SK-N-SH (cell line): ENCODE data around the gene SLC7A8. TPM values are rescaled to one million over a fixed set of nuclear protein-coding genes. Genes with fewer than 3 reads are reported as not detected.

Experiments used
- CTCF ChIA-PET: fragments of 300-600, 350-600 bp; formaldehyde crosslinking; extraction: SDS; loops from one replicate; lab custom pipeline; 2021; lab: Yijun Ruan, JAX
- POLR2A ChIA-PET: fragments of 350-600 bp; sonication (Branson Sonifier 250); formaldehyde crosslinking; extraction: SDS; loops from one replicate; lab custom pipeline; 2020; ENCODE audit warnings: antibody characterized with exemption, inconsistent platforms; lab: Yijun Ruan, JAX
- DNase-seq: peaks from one replicate; pipeline ENCODE4 v3.0.0; 2012
- H2AFZ ChIP-seq: fragments of 200-600 bp; sonication (generic); 2 replicates; pipeline ENCODE4 v1.8.1; 2016; ENCODE audit warnings: antibody characterized with exemption, mild to moderate bottlenecking, low read depth
- H3F3A ChIP-seq: fragments of 200-600 bp; sonication (generic); replicated peaks from 2 replicates; pipeline ENCODE3; 2016; ENCODE audit warnings: antibody characterized with exemption, mild to moderate bottlenecking; ENCODE audit not compliant: insufficient read depth
- H3K27ac ChIP-seq, 2 experiments: fragments of 200-500 bp in 1 of 2; fragments of 200-600 bp in 1 of 2; sonication (Bioruptor generic) in 1 of 2; sonication (generic), shearing (Covaris generic) in 1 of 2; 2 replicates each; pipeline versions ENCODE4 v1.5.1 to v1.6.1; 2014 to 2016; ENCODE audit warnings: low read depth in 2 of 2, inconsistent platforms in 1 of 2, low read length in 1 of 2, mild to moderate bottlenecking in 1 of 2, mixed read lengths in 1 of 2
- H3K27me3 ChIP-seq: fragments of 200-600 bp; sonication (generic), shearing (Covaris generic); 2 replicates; pipeline ENCODE4 v1.6.1; 2016; ENCODE audit warnings: mixed run types; ENCODE audit not compliant: insufficient read depth
- H3K36me3 ChIP-seq, 2 experiments: fragments of 200-500 bp in 1 of 2; fragments of 200-600 bp in 1 of 2; sonication (Bioruptor generic) in 1 of 2; sonication (generic) in 1 of 2; replicated peaks in 1 of 2; 2 replicates each; pipeline versions ENCODE3 to v1.5.1; 2014 to 2016; ENCODE audit warnings: low read length in 1 of 2, mild to moderate bottlenecking in 1 of 2; ENCODE audit not compliant: insufficient read depth in 2 of 2, control insufficient read depth in 1 of 2
- H3K4me1 ChIP-seq, 2 experiments: fragments of 200-500 bp in 1 of 2; fragments of 200-600 bp in 1 of 2; sonication (Bioruptor generic) in 1 of 2; sonication (generic), shearing (Covaris generic) in 1 of 2; 2 replicates each; pipeline versions ENCODE4 v1.5.1 to v1.6.1; 2014 to 2016; ENCODE audit warnings: low read depth in 1 of 2, low read length in 1 of 2, mixed run types in 1 of 2; ENCODE audit not compliant: insufficient read depth in 2 of 2, control insufficient read depth in 1 of 2
- H3K4me2 ChIP-seq: fragments of 200-600 bp; sonication (generic), shearing (Covaris generic); 2 replicates; pipeline ENCODE4 v1.6.1; 2017; ENCODE audit warnings: mixed run types
- H3K4me3 ChIP-seq, 2 experiments: fragments of 200-500 bp in 1 of 2; fragments of 200-600 bp in 1 of 2; sonication (Bioruptor generic) in 1 of 2; sonication (generic), shearing (Covaris generic) in 1 of 2; 2 replicates each; pipeline versions ENCODE4 v1.5.1 to v1.8.1; 2014 to 2016; ENCODE audit warnings: low read depth in 2 of 2, inconsistent platforms in 1 of 2, low read length in 1 of 2, mild to moderate bottlenecking in 1 of 2, mixed read lengths in 1 of 2, moderate library complexity in 1 of 2
- H3K79me2 ChIP-seq: fragments of 200-600 bp; sonication (generic); 2 replicates; pipeline ENCODE4 v1.8.1; 2017; ENCODE audit warnings: mild to moderate bottlenecking; ENCODE audit not compliant: insufficient read depth
- H3K9ac ChIP-seq: fragments of 200-600 bp; sonication (generic); 2 replicates; pipeline ENCODE4 v1.6.1; 2017; ENCODE audit warnings: mixed run types
- H3K9me2 ChIP-seq: fragments of 200-600 bp; sonication (generic); 2 replicates; pipeline ENCODE4 v1.6.1; 2017; ENCODE audit warnings: mixed run types
- H3K9me3 ChIP-seq: fragments of 200-600 bp; sonication (generic); 2 replicates; pipeline ENCODE4 v1.6.1; 2017; ENCODE audit warnings: mixed run types, mild to moderate bottlenecking, moderate library complexity
- H4K20me1 ChIP-seq: fragments of 200-600 bp; sonication (generic); 2 replicates; pipeline ENCODE4 v1.6.1; 2017; ENCODE audit warnings: mild to moderate bottlenecking, mixed run types; ENCODE audit not compliant: insufficient read depth
- CHD2 ChIP-seq: fragments of 150-350 bp; IDR thresholded peaks from 2 replicates; pipeline ENCODE4 v1.6.1; 2018; ENCODE audit warnings: low read length; ENCODE audit not compliant: partially characterized antibody
- FOSL2 ChIP-seq: IDR thresholded peaks from 2 replicates; pipeline ENCODE4 v1.4.0; 2012; ENCODE audit warnings: low read depth, mild to moderate bottlenecking, moderate library complexity, borderline replicate concordance
- FOXJ3 ChIP-seq: sonication (generic); formaldehyde crosslinking; IDR thresholded peaks from 2 replicates; pipeline ENCODE4 v1.5.1; 2020; ENCODE audit warnings: mild to moderate bottlenecking, missing genetic modification reagents
- FOXM1 ChIP-seq: IDR thresholded peaks from 2 replicates; pipeline ENCODE4 v1.4.0; 2012; ENCODE audit warnings: low read depth, mild to moderate bottlenecking
- GATA2 ChIP-seq: sonication (generic); formaldehyde crosslinking; IDR thresholded peaks from 2 replicates; pipeline ENCODE4 v1.5.0; 2020; ENCODE audit warnings: mild to moderate bottlenecking, missing genetic modification reagents
- IRF3 ChIP-seq: fragments of 150-350 bp; IDR thresholded peaks from 2 replicates; pipeline ENCODE4 v1.6.1; 2016; ENCODE audit warnings: mild to moderate bottlenecking, low read depth, low read length
- JUND ChIP-seq: IDR thresholded peaks from 2 replicates; pipeline ENCODE4 v1.4.0; 2012
- MAX ChIP-seq: IDR thresholded peaks from 2 replicates; pipeline ENCODE4 v1.4.0; 2012; ENCODE audit warnings: low read depth
- MEF2A ChIP-seq: IDR thresholded peaks from 2 replicates; pipeline ENCODE4 v1.4.0; 2012; ENCODE audit warnings: low read depth, borderline replicate concordance
- MXI1 ChIP-seq: IDR thresholded peaks from 2 replicates; pipeline ENCODE4 v1.6.1; 2012; ENCODE audit warnings: mild to moderate bottlenecking, low read depth, low read length, improper control_type of control experiment
- NFIC ChIP-seq: IDR thresholded peaks from 2 replicates; pipeline ENCODE4 v1.4.0; 2012; ENCODE audit warnings: borderline replicate concordance
- NRF1 ChIP-seq: IDR thresholded peaks from 2 replicates; pipeline ENCODE4 v1.6.1; 2012; ENCODE audit warnings: low read depth, mild to moderate bottlenecking, low read length
- RAD21 ChIP-seq: IDR thresholded peaks from 2 replicates; pipeline ENCODE4 v1.6.1; 2012; ENCODE audit warnings: mild to moderate bottlenecking, low read length
- RCOR1 ChIP-seq: fragments of 150-350 bp; IDR thresholded peaks from 2 replicates; pipeline ENCODE4 v1.6.1; 2017; ENCODE audit warnings: antibody characterized with exemption, low read length
- RFX5 ChIP-seq: IDR thresholded peaks from 2 replicates; pipeline ENCODE4 v1.6.1; 2012; ENCODE audit warnings: mild to moderate bottlenecking, improper control_type of control experiment, low read length
- RXRA ChIP-seq: IDR thresholded peaks from 2 replicates; pipeline ENCODE4 v1.4.0; 2012; ENCODE audit warnings: low read depth, mild to moderate bottlenecking, borderline replicate concordance
- SIN3A ChIP-seq: IDR thresholded peaks from 2 replicates; pipeline ENCODE4 v1.6.1; 2012; ENCODE audit warnings: low read depth, mild to moderate bottlenecking, low read length, moderate library complexity, borderline replicate concordance
- SMC3 ChIP-seq: IDR thresholded peaks from 2 replicates; pipeline ENCODE4 v1.6.1; 2012; ENCODE audit warnings: low read depth, low read length, improper control_type of control experiment
- TAF1 ChIP-seq: IDR thresholded peaks from 2 replicates; pipeline ENCODE4 v1.6.1; 2012; ENCODE audit warnings: low read depth, mild to moderate bottlenecking, low read length, moderate library complexity, borderline replicate concordance
- TCF12 ChIP-seq: IDR thresholded peaks from 2 replicates; pipeline ENCODE4 v1.4.0; 2012
- TEAD4 ChIP-seq: IDR thresholded peaks from 2 replicates; pipeline ENCODE4 v1.4.0; 2012; ENCODE audit warnings: mild to moderate bottlenecking, borderline replicate concordance; ENCODE audit not compliant: insufficient read depth
- USF1 ChIP-seq: IDR thresholded peaks from 2 replicates; pipeline ENCODE4 v1.4.0; 2012; ENCODE audit warnings: low read depth, borderline replicate concordance
- YY1 ChIP-seq: IDR thresholded peaks from 2 replicates; pipeline ENCODE4 v1.4.0; 2012; ENCODE audit warnings: low read depth, mild to moderate bottlenecking
- WGBS: methylation state at CpG from one replicate; pipeline ENCODE4 v1.1.6; 2017; ENCODE audit warnings: low lambda C conversion rate; 5-methylcytosine and 5-hydroxymethylcytosine counted together
- polyA plus RNA-seq, 3 experiments: library from polyadenylated mRNA; depleted of rRNA; stranded (reverse); fragments of >200 nt; gene quantifications; 2 replicates each; pipeline ENCODE4 v1.2.3, GENCODE V29; 2012
- TF ChIP-seq, protein P1 (sequence below): fragments of 150-350 bp; IDR thresholded peaks from 2 replicates; pipeline ENCODE4 v1.6.1; 2017; ENCODE audit warnings: antibody characterized with exemption, low read length, low read depth, borderline replicate concordance

SLC7A8 gene
- polyA plus RNA-seq, 1 of the 3 experiments (the other 2 are of a cell fraction): 1.4 TPM

GRCh38 chr14:23079716-23080115 lies 103.7 kb downstream of the SLC7A8 start:
- peaks cover 55% of the 10 kb centered on the region for H3K79me2 ChIP-seq
- DNase-seq: no peak
- H3K36me3 ChIP-seq: peaks cover 73 to 87% of the 10 kb centered on the region in 2 experiments
- no peak overlapping the region for H2AFZ ChIP-seq
- H3K4me1 ChIP-seq: peaks cover 0 to 22% of the 10 kb centered on the region in 2 experiments; a peak in 2 of 4 replicates
- H3K27me3 ChIP-seq: no peaks in the 10 kb centered on the region
- no peaks in the 10 kb centered on the region for H3K9me3 ChIP-seq
- no peaks in the 10 kb centered on the region for H4K20me1 ChIP-seq
- TF ChIP-seq TEAD4 (no peak), FOSL2 (no peak), SMC3 (no peak), TAF1 (no peak), MXI1 (no peak), RXRA (no peak), USF1 (no peak), SIN3A (no peak), JUND (no peak), CHD2 (no peak), TCF12 (no peak), RFX5 (no peak), NRF1 (no peak), YY1 (no peak), GATA2 (no peak), RAD21 (no peak), NFIC (no peak), MEF2A (no peak), FOXM1 (no peak)
- POLR2A ChIA-PET: no interaction called here
- peak overlapping the region in 1 of 2 experiments; percentile 75; a peak in 1 of 4 replicates for H3K27ac ChIP-seq
- H3K4me3 ChIP-seq: no peak overlapping the region
- 88% methylated on average over 2 of the region's 2 CpGs for WGBS
- peaks cover 45% of the 10 kb centered on the region for H3F3A ChIP-seq
- 0 out of 2 replicates have a peak overlapping the region, but pooled peaks have one; percentile 42 for H3K4me2 ChIP-seq
- H3K9me2 ChIP-seq: no peaks in the 10 kb centered on the region
- CTCF ChIA-PET: interaction anchor here (2.5 to 5.8 kb wide), 3 partner anchors 8 to 19 kb away, joined by 10 to 68 read pairs (median 41); partner anchors contain the start of gene CDH24
- no peak overlapping the region for H3K9ac ChIP-seq

- Histone ChIP-seq H3K27me3 (no peaks in the 10 kb centered on the region), H2AFZ (no peak overlapping the region), H3K36me3 (peaks cover 77 to 84% of the 10 kb centered on the region in 2 experiments), H3K4me3 (no peak overlapping the region), H3K27ac (peak overlapping the region; percentile 44 to 75; a peak in 3 of 4 replicates), H3K9me3 (no peaks in the 10 kb centered on the region), H3K79me2 (peaks cover 55% of the 10 kb centered on the region), H3K9ac (no peak overlapping the region), H3F3A (peaks cover 47% of the 10 kb centered on the region), H3K4me1 (peaks cover 0 to 22% of the 10 kb centered on the region in 2 experiments; a peak in 2 of 4 replicates), H3K9me2 (no peaks in the 10 kb centered on the region), H3K4me2 (peak overlapping the region; percentile 42), H4K20me1 (no peaks in the 10 kb centered on the region)
- 12% methylated on average over 2 of the region's 2 CpGs for WGBS
- DNase-seq: no peak
- ChIA-PET CTCF (interaction anchor here (0.7 to 5.8 kb wide), 6 partner anchors 10 to 148 kb away, joined by 4 to 73 read pairs (median 28); partner anchors contain the start of genes ACIN1, C14orf119 and CDH24), POLR2A (no interaction called here)
- TF ChIP-seq TEAD4 (no peak), FOXM1 (no peak), RXRA (peak; percentile 84), FOXJ3 (no peak), YY1 (no peak), MAX (peak; percentile 52; the same call in 1 of the 2 replicates), USF1 (peak; percentile 70; the same call in 1 of the 2 replicates), IRF3 (no peak), MXI1 (no peak), SMC3 (no peak), TCF12 (peak; percentile 46; the same call in 1 of the 2 replicates), RAD21 (no peak), CHD2 (no peak), NFIC (peak; percentile 14; the same call in 1 of the 2 replicates), RCOR1 (no peak)
- TF ChIP-seq, protein P1, sequence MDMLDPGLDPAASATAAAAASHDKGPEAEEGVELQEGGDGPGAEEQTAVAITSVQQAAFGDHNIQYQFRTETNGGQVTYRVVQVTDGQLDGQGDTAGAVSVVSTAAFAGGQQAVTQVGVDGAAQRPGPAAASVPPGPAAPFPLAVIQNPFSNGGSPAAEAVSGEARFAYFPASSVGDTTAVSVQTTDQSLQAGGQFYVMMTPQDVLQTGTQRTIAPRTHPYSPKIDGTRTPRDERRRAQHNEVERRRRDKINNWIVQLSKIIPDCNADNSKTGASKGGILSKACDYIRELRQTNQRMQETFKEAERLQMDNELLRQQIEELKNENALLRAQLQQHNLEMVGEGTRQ: no peak
Observed at GRCh38 chr14:23078692-23079116, 104.8 kb downstream of the SLC7A8 start.
